ENCODE measurements around the gene ATP1B1.

GRCh38 chr1:169127305-169127704, 20.8 kb downstream of the ATP1B1 start:
- no peak for TF ChIP-seq CTCF (IDR thresholded peaks at IDR 0.05)
- TF ChIP-seq POLR2A (IDR thresholded peaks at IDR 0.05), result no peak
- TF ChIP-seq POLR2AphosphoS5 (IDR thresholded peaks at IDR 0.05; ENCODE audit: insufficient read depth in 1 of 2, low read depth in 1 of 2), result no peak
